Peyer's patch (tissue), 4 donors: Measurements from ENCODE around the gene TFCP2. TPM values are rescaled to one million over a fixed set of nuclear protein-coding genes. Genes with fewer than 3 reads are reported as not detected.
"Not testable (repeated sequence)": the region's sequence is repeated elsewhere in the genome, so short reads cannot be mapped to it uniquely, and the experiment has no call there.

Source experiments
- DNase-seq, 3 donors: peaks; one replicate each; pipeline ENCODE4 v3.0.0-alpha.2; 2017 to 2019
- H3K27ac ChIP-seq, 4 donors: fragments of 200-600 bp; sonication (generic); one replicate each; pipeline ENCODE4 v1.5.1; 2016 to 2019
- H3K27me3 ChIP-seq, 2 donors: fragments of 200-600 bp; sonication (generic); one replicate each; pipeline ENCODE4 v1.5.1; 2019
- H3K36me3 ChIP-seq, 3 donors: fragments of 200-600 bp; sonication (generic); one replicate each; pipeline ENCODE4 v1.5.1; 2016 to 2019
- H3K4me1 ChIP-seq, 4 donors: fragments of 200-600 bp; sonication (generic); one replicate each; pipeline ENCODE4 v1.5.1; 2016 to 2019
- H3K4me3 ChIP-seq, 4 donors: fragments of 200-600 bp; sonication (generic); 1 replicate in 3 of 4; 2 replicates in 1 of 4; pipeline ENCODE4 v1.5.1; 2016 to 2019; ENCODE audit warnings: mild to moderate bottlenecking in 1 of 4
- H3K9me3 ChIP-seq, 4 donors: fragments of 200-600 bp; sonication (generic); one replicate each; pipeline ENCODE4 v1.5.1; 2016 to 2019; ENCODE audit warnings: mild to moderate bottlenecking in 1 of 4
- CTCF ChIP-seq, 6 experiments: fragments of 450-650 bp in 4 of 6; fragments of 200-600 bp in 2 of 6; sonication (generic) in 1 of 6; IDR thresholded peaks; one replicate each; pipeline ENCODE4 v1.5.1; 2017 to 2019; ENCODE audit warnings: antibody characterized with exemption in 6 of 6, mild to moderate bottlenecking in 3 of 6, moderate library complexity in 1 of 6
- POLR2A ChIP-seq, 2 donors: fragments of 450-650 bp; IDR thresholded peaks; one replicate each; pipeline ENCODE4 v1.5.1; 2017; ENCODE audit warnings: antibody characterized with exemption in 2 of 2, mild to moderate bottlenecking in 2 of 2, moderate library complexity in 2 of 2
- total RNA-seq, 4 donors: library from RNA; depleted of rRNA; stranded (reverse); fragments of >200 nt; gene quantifications; one replicate each; pipeline ENCODE4 v1.1.0, GENCODE V29; 2016

Gene TFCP2
- total RNA-seq, 4 donors from 2014 or later: 14.9 to 35.5 (median 19.4) TPM

DNA sequence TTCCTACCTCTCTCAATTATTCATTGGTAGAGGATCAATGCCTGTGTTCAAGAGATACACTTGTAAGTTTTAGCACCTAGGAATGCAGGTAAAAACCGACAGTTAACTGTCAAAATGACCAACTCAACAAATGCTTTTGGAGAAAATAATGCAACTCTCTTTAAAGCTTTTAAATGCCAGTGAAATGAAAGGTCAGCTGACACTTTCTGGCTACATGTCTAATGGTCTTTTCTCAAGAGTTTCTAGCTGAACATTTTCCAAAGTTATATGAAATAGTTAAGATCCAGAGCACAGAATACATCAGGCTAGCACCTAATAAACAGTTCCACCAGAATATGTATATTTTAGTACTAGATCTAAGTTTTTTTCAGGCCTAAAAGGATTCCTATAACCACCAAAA, 91.5 kb downstream of the TFCP2 start:
- TF ChIP-seq POLR2A (IDR thresholded peaks at IDR 0.05) (no peak), CTCF (IDR thresholded peaks at IDR 0.05) (no peak)
- DNase-seq: no peak
- Histone ChIP-seq H3K27ac (no peak overlapping the region), H3K9me3 (no peaks in the 10 kb centered on the region), H3K36me3 (no peaks in the 10 kb centered on the region), H3K4me1 (peaks cover 0 to 18% (median 0%) of the 10 kb centered on the region in 4 donors), H3K27me3 (no peaks in the 10 kb centered on the region), H3K4me3 (no peak overlapping the region)

GRCh38 chr12:51080136-51080535, 92.8 kb downstream of the TFCP2 start:
- Histone ChIP-seq H3K27ac (no peak overlapping the region), H3K4me3 (no peak overlapping the region), H3K9me3 (no peaks in the 10 kb centered on the region), H3K36me3 (no peaks in the 10 kb centered on the region), H3K4me1 (peaks cover 0 to 24% (median 0%) of the 10 kb centered on the region in 4 donors), H3K27me3 (no peaks in the 10 kb centered on the region)
- TF ChIP-seq POLR2A (IDR thresholded peaks at IDR 0.05) (no peak), CTCF (IDR thresholded peaks at IDR 0.05) (no peak)
- no peak for DNase-seq

DNA sequence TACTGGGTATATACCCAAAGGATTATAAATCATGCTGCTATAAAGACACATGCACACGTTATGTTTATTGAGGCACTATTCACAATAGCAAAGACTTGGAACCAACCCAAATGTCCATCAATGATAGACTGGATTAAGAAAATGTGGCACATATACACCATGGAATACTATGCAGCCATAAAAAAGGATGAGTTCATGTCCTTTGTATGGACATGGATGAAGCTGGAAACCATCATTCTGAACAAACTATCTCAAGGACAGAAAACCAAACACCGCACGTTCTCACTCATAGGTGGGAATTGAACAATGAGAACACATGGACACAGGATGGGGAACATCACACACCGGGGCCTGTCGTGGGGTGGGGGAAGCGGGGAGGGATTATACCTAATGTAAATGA, 94.1 kb downstream of the TFCP2 start:
- peaks cover 0 to 24% (median 0%) of the 10 kb centered on the region in 4 donors for H3K4me1 ChIP-seq
- H3K9me3 ChIP-seq, H3K4me3 ChIP-seq, H3K36me3 ChIP-seq, H3K27ac ChIP-seq, H3K27me3 ChIP-seq, DNase-seq: not testable (repeated sequence)

DNA sequence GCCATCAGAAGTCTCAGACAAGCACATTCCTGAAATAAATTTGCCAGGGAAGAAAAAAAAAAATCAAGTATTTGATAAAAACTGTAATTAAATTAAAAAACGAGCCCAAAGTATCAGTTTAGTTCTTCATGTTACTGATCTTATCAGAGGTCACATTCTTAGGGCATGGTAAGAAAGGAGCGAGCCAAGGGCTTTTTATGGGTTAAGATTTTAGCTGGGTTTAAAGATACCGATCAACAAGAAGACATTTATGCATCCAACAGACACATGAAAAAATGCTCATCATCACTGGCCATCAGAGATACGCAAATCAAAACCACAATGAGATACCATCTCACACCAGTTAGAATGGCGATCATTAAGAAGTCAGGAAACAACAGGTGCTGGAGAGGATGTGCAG, 94.6 kb downstream of the TFCP2 start:
- not testable (repeated sequence) for DNase-seq, H3K9me3 ChIP-seq, H3K36me3 ChIP-seq, H3K27ac ChIP-seq, H3K27me3 ChIP-seq, H3K4me3 ChIP-seq
- peaks cover 0 to 24% (median 0%) of the 10 kb centered on the region in 4 donors for H3K4me1 ChIP-seq

- Histone ChIP-seq H3K4me1 (peaks cover 0 to 24% (median 0%) of the 10 kb centered on the region in 4 donors), H3K4me3 (no peak overlapping the region), H3K9me3 (no peaks in the 10 kb centered on the region), H3K36me3 (peaks cover 0 to 14% (median 0%) of the 10 kb centered on the region in 3 donors), H3K27ac (peak overlapping the region in 1 of 4 donors; percentile 11), H3K27me3 (no peaks in the 10 kb centered on the region)
- no peak for DNase-seq
- TF ChIP-seq POLR2A (IDR thresholded peaks at IDR 0.05) (no peak), CTCF (IDR thresholded peaks at IDR 0.05) (no peak)
Observed at GRCh38 chr12:51077930-51078329, 95.0 kb downstream of the TFCP2 start.

- no peak overlapping the region for H3K27ac ChIP-seq
Observed at GRCh38 chr12:51076236-51076930, 96.6 kb downstream of the TFCP2 start.

More at GRCh38 chr12:51076236-51076930, 96.6 kb downstream of the TFCP2 start:
- Histone ChIP-seq H3K4me3 (no peak overlapping the region), H3K9me3 (no peaks in the 10 kb centered on the region), H3K4me1 (peaks cover 0 to 12% (median 0%) of the 10 kb centered on the region in 4 donors), H3K27me3 (no peaks in the 10 kb centered on the region), H3K36me3 (peaks cover 0 to 28% (median 0%) of the 10 kb centered on the region in 3 donors)
- DNase-seq: no peak
- no peak for TF ChIP-seq CTCF (IDR thresholded peaks at IDR 0.05)
- no peak for TF ChIP-seq POLR2A (IDR thresholded peaks at IDR 0.05)
